GM12878 (cell line): ENCODE data around the gene DYNLL2. TPM values are rescaled to one million over a fixed set of nuclear protein-coding genes. Genes with fewer than 3 reads are reported as not detected.
"Not testable (repeated sequence)": the region's sequence is repeated elsewhere in the genome, so short reads cannot be mapped to it uniquely, and the experiment has no call there.

Source experiments
- ATAC-seq: fragments of 200-7000 bp; cut with Tn5 transposase; 3 replicates; pipeline ENCODE4 v1.9.1; 2020; ENCODE audit warnings: mild to moderate bottlenecking, moderate library complexity
- BruUV-seq: library from RNA; stranded (reverse); fragments of 400-500 nt; replicated peaks from 2 replicates; lab custom pipeline; 2021; lab: Mats Ljungman, UMichigan
- CTCF ChIA-PET: fragments of 300-600 bp; sonication (Branson Sonifier 250); formaldehyde crosslinking; extraction: SDS; loops from one replicate; lab custom pipeline; 2021; ENCODE audit warnings: inconsistent platforms; lab: Yijun Ruan, JAX
- POLR2A ChIA-PET: fragments of 350-600 bp; formaldehyde crosslinking; extraction: SDS; loops from one replicate; lab custom pipeline; 2021; ENCODE audit warnings: inconsistent platforms; lab: Charles Lee
- RAD21 ChIA-PET: fragments of 300-600 bp; sonication (Branson Sonifier 250); formaldehyde crosslinking; loops from one replicate; lab custom pipeline; 2023; ENCODE audit warnings: antibody characterized with exemption; ENCODE audit not compliant: unreplicated experiment; lab: Charles Lee
- SMC1A ChIA-PET: fragments of 300-600 bp; sonication (Branson Sonifier 250); formaldehyde crosslinking; loops from one replicate; lab custom pipeline; 2023; ENCODE audit not compliant: unreplicated experiment, uncharacterized antibody; lab: Charles Lee
- DNase-seq: peaks from one replicate; pipeline ENCODE4 v3.0.0-alpha.2; 2011; ENCODE audit warnings: low read depth, low spot score
- FAIRE-seq: peaks from 3 replicates; lab custom pipeline; 2011; peaks lifted over from hg19 to GRCh38; lab: Jason Lieb, UNC
- H2AFZ ChIP-seq: 2 replicates; pipeline ENCODE4 v1.6.0; 2011; ENCODE audit warnings: low read depth, low read length, control low read depth; ENCODE audit not compliant: control insufficient read depth
- H3K27ac ChIP-seq: 2 replicates; pipeline ENCODE4 v1.5.1; 2011; ENCODE audit warnings: control low read depth; ENCODE audit not compliant: control insufficient read depth, insufficient read depth
- H3K27me3 ChIP-seq, 2 experiments: replicated peaks in 1 of 2; 2 replicates each; pipeline versions ENCODE4 v1.6.0 to v1.6.1; 2011; ENCODE audit warnings: low read length in 1 of 2; ENCODE audit not compliant: control insufficient read depth in 2 of 2, insufficient read depth in 2 of 2
- H3K36me3 ChIP-seq, 2 experiments: 2 replicates each; pipeline ENCODE4 v1.5.1; 2011; ENCODE audit warnings: low read length in 1 of 2; ENCODE audit not compliant: control insufficient read depth in 2 of 2, insufficient read depth in 2 of 2
- H3K4me1 ChIP-seq: 2 replicates; pipeline ENCODE4 v1.6.1; 2011; ENCODE audit warnings: mild to moderate bottlenecking, low read length, moderate library complexity, mixed read lengths; ENCODE audit not compliant: control insufficient read depth, insufficient read depth
- H3K4me2 ChIP-seq: 2 replicates; pipeline ENCODE4 v1.6.0; 2011; ENCODE audit warnings: control low read depth; ENCODE audit not compliant: control insufficient read depth, insufficient read depth
- H3K4me3 ChIP-seq: fragments of 200-600 bp; sonication (generic); 2 replicates; pipeline ENCODE4 v1.5.1; 2016
- H3K79me2 ChIP-seq: 2 replicates; pipeline ENCODE4 v1.6.0; 2011; ENCODE audit warnings: low read length; ENCODE audit not compliant: control insufficient read depth, insufficient read depth
- H3K9ac ChIP-seq: 2 replicates; pipeline ENCODE4 v1.8.0; 2011; ENCODE audit warnings: low read length, control low read depth, mixed read lengths; ENCODE audit not compliant: control insufficient read depth, insufficient read depth
- H3K9me3 ChIP-seq: replicated peaks from 3 replicates; pipeline ENCODE4 v1.5.1; 2011; ENCODE audit warnings: mild to moderate bottlenecking, low read length; ENCODE audit not compliant: control insufficient read depth, insufficient read depth
- H4K20me1 ChIP-seq: 2 replicates; pipeline ENCODE4 v1.6.0; 2011; ENCODE audit not compliant: control insufficient read depth, insufficient read depth
- ASH2L ChIP-seq: fragments of 300-600, 200-600 bp; sonication (generic); IDR thresholded peaks from 2 replicates; pipeline ENCODE4 v1.6.1; 2017; ENCODE audit warnings: low read depth, mild to moderate bottlenecking, borderline replicate concordance
- BHLHE40 ChIP-seq, 2 experiments: fragments of 450-650 bp in 1 of 2; IDR thresholded peaks; 2 replicates each; pipeline ENCODE4 v1.6.1; 2011 to 2017; ENCODE audit warnings: low read depth in 2 of 2, borderline replicate concordance in 1 of 2, improper control_type of control experiment in 1 of 2, low read length in 1 of 2, mild to moderate bottlenecking in 1 of 2
- GATAD2B ChIP-seq: fragments of 450-650 bp; conservative IDR thresholded peaks from 2 replicates; pipeline ENCODE4 v1.6.1; 2017; ENCODE audit warnings: low read depth, mild to moderate bottlenecking, moderate library complexity
- HCFC1 ChIP-seq: fragments of 150-350 bp; IDR thresholded peaks from 2 replicates; pipeline ENCODE4 v1.6.1; 2014; ENCODE audit warnings: low read length
- HDAC6 ChIP-seq: fragments of 200-600 bp; sonication (generic); IDR thresholded peaks from one replicate; pipeline ENCODE4 v1.8.0; 2017; ENCODE audit warnings: antibody characterized with exemption; ENCODE audit not compliant: unreplicated experiment
- IRF4 ChIP-seq: IDR thresholded peaks from 2 replicates; pipeline ENCODE4 v1.6.1; 2011; ENCODE audit warnings: low read depth, low read length
- NR2C1 ChIP-seq: fragments of 450-650 bp; IDR thresholded peaks from 2 replicates; pipeline ENCODE4 v1.6.1; 2017; ENCODE audit warnings: antibody characterized with exemption, mild to moderate bottlenecking, moderate library complexity
- POLR2AphosphoS5 ChIP-seq: IDR thresholded peaks from 2 replicates; pipeline ENCODE4 v1.6.1; 2011; ENCODE audit warnings: mild to moderate bottlenecking, low read length, inconsistent platforms
- ZBED1 ChIP-seq: IDR thresholded peaks from 2 replicates; pipeline ENCODE4 v1.6.1; 2016; ENCODE audit warnings: borderline replicate concordance
- WGBS: methylation state at CpG from one replicate; pipeline ENCODE4 v1.1.6; 2016; ENCODE audit warnings: low lambda C conversion rate; ENCODE audit not compliant: insufficient replicate concordance, insufficient coverage; ENCODE audit errors: missing lambda C conversion rate; 5-methylcytosine and 5-hydroxymethylcytosine counted together
- in situ Hi-C: fragments of 300-500 bp; cut with MboI; formaldehyde crosslinking; loops from 9 replicates; pipeline ENCODE4 v1.14.3; 2018; ENCODE audit warnings: mixed read lengths
- intact Hi-C: fragments of 100-400 bp; cut with micrococcal nuclease; formaldehyde crosslinking; loops from one replicate; pipeline ENCODE4 v1.14.2; 2022; ENCODE audit not compliant: unreplicated experiment
- polyA plus RNA-seq, 11 experiments: library from polyadenylated mRNA; depleted of rRNA in 4 of 11; unstranded in 6 of 11; stranded (reverse) in 5 of 11; fragments of >200 nt; fragmentation: Nextera tagmentation in 4 of 11; fragmentation: Illumina TruSeq in 1 of 11; extraction: Ambion mirVana in 4 of 11; extraction: Trizol in 1 of 11; gene quantifications; 1 replicate in 1 of 11; 2 replicates in 10 of 11; pipeline versions ENCODE4 v1.2.1 to v1.2.3, GENCODE V29; 2011 to 2016; ENCODE audit warnings: inconsistent platforms in 2 of 11, missing spikeins in 2 of 11, low read depth in 1 of 11
- total RNA-seq, 4 experiments: library from RNA; depleted of rRNA in 3 of 4; stranded (reverse); fragments of >200 nt in 3 of 4; fragmentation: Illumina TruSeq in 1 of 4; extraction: Trizol in 1 of 4; gene quantifications; 2 replicates each; pipeline versions ENCODE4 v1.2.1 to v1.2.3, GENCODE V29; 2013 to 2021
- TF ChIP-seq, protein P1 (sequence below): IDR thresholded peaks from 2 replicates; pipeline ENCODE4 v1.6.1; 2011; ENCODE audit warnings: mild to moderate bottlenecking, low read depth, low read length, moderate library complexity; ENCODE audit not compliant: insufficient replicate concordance
- TF ChIP-seq, protein P2 (sequence below): fragments of 450-650 bp; IDR thresholded peaks from 2 replicates; pipeline ENCODE4 v1.6.1; 2018; ENCODE audit warnings: borderline replicate concordance, mild to moderate bottlenecking; ENCODE audit not compliant: partially characterized antibody

The DYNLL2 gene
- total and polyA plus RNA-seq, 10 of the 15 experiments (the other 5 are each of a cell fraction or from before 2014, with no cell fraction given) = 0.62 to 19.2 (median 9.1) TPM

DNA sequence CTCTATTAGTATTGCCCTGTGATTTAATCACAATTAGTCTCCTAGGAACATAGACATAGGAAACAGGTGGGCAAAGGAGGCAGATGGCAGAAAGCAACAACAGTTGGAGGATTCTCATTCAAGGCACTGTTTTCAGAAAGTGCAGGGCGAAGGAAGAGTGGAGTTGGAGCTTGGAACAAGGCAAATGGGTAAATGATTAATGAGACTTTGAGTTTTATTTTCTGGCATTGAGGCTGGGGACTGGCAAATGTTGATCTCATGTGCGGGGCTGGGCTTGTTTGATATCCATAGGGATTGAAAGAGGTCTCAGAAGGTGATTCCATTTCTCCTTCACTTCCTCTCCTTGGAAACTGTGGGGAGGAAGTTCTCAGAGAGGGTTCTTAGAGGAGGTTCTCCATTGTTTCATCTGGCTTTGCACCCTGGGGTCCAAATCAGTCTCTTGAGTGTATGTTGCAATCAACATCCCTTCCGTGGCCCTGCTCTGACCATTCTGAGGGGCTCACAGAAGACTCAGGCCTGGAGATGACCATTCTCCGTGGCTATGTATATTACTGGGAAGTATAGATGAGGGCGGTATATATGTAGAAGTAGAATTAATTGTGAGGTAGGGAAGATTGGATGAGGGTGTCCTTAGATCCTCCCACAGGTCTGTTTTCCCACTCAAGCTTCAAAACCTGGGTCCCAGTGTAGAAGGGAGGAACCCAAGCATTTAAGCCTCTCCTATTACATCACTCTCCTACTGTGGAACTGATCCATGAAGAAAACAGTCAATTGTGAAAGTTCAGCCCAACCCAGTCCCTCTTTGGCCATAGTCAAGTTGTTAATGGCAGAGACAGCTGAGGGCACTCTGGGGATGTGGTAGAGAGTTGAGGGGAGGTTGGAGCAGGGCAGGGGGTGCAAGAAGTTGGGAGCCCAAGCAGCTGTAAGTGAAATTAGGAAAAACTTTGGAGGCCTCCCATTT lies 39.7 kb upstream of the DYNLL2 start (continued):
- TF ChIP-seq ASH2L (no peak), NR2C1 (no peak), BHLHE40 (IDR thresholded peaks at IDR 0.05; ENCODE audit: borderline replicate concordance in 1 of 2, low read depth in 2 of 2, low read length in 1 of 2) (no peak), IRF4 (no peak), HCFC1 (no peak), HDAC6 (no peak), GATAD2B (no peak), POLR2AphosphoS5 (no peak), ZBED1 (no peak)
- TF ChIP-seq, protein P1, sequence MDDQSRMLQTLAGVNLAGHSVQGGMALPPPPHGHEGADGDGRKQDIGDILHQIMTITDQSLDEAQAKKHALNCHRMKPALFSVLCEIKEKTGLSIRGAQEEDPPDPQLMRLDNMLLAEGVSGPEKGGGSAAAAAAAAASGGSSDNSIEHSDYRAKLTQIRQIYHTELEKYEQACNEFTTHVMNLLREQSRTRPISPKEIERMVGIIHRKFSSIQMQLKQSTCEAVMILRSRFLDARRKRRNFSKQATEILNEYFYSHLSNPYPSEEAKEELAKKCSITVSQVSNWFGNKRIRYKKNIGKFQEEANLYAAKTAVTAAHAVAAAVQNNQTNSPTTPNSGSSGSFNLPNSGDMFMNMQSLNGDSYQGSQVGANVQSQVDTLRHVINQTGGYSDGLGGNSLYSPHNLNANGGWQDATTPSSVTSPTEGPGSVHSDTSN = no peak
- TF ChIP-seq, protein P2, sequence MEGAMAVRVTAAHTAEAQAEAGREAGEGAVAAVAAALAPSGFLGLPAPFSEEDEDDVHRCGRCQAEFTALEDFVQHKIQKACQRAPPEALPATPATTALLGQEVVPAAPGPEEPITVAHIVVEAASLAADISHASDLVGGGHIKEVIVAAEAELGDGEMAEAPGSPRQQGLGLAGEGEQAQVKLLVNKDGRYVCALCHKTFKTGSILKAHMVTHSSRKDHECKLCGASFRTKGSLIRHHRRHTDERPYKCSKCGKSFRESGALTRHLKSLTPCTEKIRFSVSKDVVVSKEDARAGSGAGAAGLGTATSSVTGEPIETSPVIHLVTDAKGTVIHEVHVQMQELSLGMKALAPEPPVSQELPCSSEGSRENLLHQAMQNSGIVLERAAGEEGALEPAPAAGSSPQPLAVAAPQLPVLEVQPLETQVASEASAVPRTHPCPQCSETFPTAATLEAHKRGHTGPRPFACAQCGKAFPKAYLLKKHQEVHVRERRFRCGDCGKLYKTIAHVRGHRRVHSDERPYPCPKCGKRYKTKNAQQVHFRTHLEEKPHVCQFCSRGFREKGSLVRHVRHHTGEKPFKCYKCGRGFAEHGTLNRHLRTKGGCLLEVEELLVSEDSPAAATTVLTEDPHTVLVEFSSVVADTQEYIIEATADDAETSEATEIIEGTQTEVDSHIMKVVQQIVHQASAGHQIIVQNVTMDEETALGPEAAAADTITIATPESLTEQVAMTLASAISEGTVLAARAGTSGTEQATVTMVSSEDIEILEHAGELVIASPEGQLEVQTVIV = no peak
- TF ChIP-seq, all 136 proteins: peak for 0

DNA sequence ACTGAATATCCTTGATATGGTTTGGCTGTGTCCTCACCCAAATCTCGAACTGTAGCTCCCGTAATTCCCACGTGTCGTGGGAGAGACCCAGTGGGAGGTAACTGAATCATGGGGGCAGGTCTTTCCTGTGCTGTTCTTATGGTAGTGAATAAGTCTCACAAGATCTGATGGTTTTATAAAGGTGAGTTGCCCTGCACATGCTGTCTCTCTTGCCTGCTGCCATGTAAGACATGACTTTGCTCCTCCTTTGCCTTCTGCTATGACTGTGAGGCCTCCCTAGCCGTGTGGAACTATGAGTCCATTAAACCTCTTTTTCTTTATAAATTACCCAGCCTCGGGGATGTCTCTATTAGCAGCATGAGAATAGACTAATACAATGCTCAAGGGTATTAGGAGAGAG lies 39.0 kb upstream of the DYNLL2 start:
- DNase-seq, H3K4me1 ChIP-seq, H3K79me2 ChIP-seq, ATAC-seq, H3K4me3 ChIP-seq, H3K4me2 ChIP-seq, H3K27me3 ChIP-seq, H3K36me3 ChIP-seq, H3K27ac ChIP-seq, RAD21 ChIA-PET, H4K20me1 ChIP-seq, H2AFZ ChIP-seq, in situ Hi-C loops, BruUV-seq, H3K9me3 ChIP-seq, FAIRE-seq, intact Hi-C loops, H3K9ac ChIP-seq: not testable (repeated sequence)
- ChIA-PET POLR2A (interaction anchor here (0.5 kb wide), 1 partner anchor 458 kb away, joined by 3 read pairs; no protein-coding TSS in a partner anchor), SMC1A (interaction anchor here (0.7 kb wide), 1 partner anchor 830 kb away, joined by 3 read pairs; no protein-coding TSS in a partner anchor), CTCF (interaction anchor here (0.7 kb wide), 1 partner anchor 209 kb away, joined by 3 read pairs; no protein-coding TSS in a partner anchor)
- whole genome bisulfite sequencing = under 1% methylated on average over 6 of the region's 6 CpGs
